ENCODE measurements around the gene RAB3GAP2. TPM values are rescaled to one million over a fixed set of nuclear protein-coding genes. Genes with fewer than 3 reads are reported as not detected.
"Not testable (repeated sequence)": the region's sequence is repeated elsewhere in the genome, so short reads cannot be mapped to it uniquely, and the experiment has no call there.

The RAB3GAP2 gene
- total RNA-seq, 2 donors from 2014 or later, result 13.9 to 15.1 TPM

DNA sequence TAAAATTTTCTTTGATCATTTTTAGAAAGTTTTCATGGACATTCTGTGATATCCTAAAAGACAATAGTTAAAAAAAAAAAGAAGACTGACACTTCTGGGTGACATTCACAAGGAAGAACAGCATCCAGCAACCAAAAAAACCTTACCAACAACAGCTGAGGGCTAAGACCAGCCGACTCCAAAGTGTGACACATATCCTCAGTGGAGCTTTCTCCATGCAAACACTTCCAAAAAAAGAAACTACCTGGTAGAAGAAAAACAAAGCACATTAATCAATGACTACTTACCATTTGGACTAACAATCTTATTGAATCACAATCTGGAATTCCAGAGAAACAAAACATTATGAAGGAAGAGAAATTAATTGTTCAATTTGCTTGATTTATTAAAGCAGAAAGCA is 90.1 kb downstream of the RAB3GAP2 start:
- TF ChIP-seq CTCF (IDR thresholded peaks at IDR 0.05), result no peak
- Histone ChIP-seq H3K9me3 (no peaks in the 10 kb centered on the region), H3K4me1 (no peaks in the 10 kb centered on the region), H3K27me3 (no peaks in the 10 kb centered on the region), H3K27ac (no peak overlapping the region), H3K4me3 (no peak overlapping the region), H3K36me3 (peaks cover 21% of the 10 kb centered on the region)
- no peak for DNase-seq (ENCODE audit: low spot score)

DNA sequence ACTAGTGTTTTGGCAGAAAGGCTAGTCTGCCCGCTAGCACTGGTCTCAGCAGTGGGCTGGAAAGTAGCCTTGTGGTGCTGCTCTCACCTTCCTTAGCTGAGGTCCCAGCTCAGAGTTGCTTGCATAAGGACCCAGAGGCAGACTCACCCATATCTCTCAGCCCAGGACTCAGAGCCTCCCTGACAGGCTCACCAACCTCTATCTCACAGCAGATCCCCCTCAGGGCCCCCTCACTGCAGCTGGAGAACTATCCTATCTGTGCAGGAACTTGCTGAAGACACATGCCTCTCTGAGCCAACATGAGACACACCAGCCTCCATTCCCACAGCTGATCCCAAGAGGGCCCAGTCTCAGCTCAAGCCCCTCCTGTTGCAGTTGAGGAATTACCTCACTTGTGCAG is 95.7 kb downstream of the RAB3GAP2 start:
- Histone ChIP-seq H3K4me3 (no peak overlapping the region), H3K9me3 (no peaks in the 10 kb centered on the region), H3K4me1 (no peaks in the 10 kb centered on the region), H3K27me3 (no peaks in the 10 kb centered on the region), H3K27ac (no peak overlapping the region), H3K36me3 (peaks cover 21% of the 10 kb centered on the region)
- DNase-seq (ENCODE audit: low spot score), result no peak
- TF ChIP-seq CTCF (IDR thresholded peaks at IDR 0.05), result no peak

DNA sequence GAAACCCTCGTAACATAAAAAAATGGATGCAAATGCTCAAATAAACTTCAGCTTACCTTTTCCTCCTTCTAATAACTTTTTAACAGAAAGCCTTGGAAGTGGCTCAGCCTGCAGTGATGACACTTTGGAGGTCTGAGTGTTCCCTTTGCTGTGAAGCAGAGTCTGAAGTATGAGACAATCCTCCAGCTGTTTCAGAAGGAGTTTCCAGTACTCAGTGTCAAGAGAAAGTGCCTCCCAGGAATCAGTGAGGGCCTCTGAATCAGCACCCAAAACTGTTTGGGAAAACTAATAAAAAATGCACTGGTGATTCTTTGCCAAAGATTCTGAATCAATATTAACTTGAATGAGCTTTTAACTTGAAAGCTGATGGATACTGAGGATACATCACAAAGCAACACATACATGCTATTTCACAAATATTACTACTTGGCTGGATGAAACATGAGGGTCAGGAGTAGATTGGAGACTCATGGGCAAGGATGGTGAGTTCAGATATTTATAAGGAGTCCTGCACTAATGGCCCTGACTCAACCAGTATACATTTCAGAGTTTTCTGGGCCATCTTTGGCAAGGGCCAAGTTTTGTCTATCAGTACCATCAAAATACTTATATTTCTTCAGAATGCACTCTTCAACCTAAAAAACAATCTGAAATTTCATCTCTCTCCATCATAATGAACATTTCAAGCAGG is 101.3 kb downstream of the RAB3GAP2 start:
- TF ChIP-seq CTCF (IDR thresholded peaks at IDR 0.05), result no peak
- H3K27me3 ChIP-seq, result no peaks in the 10 kb centered on the region
- no peaks in the 10 kb centered on the region for H3K4me1 ChIP-seq
- H3K27ac ChIP-seq, result no peak overlapping the region
- H3K4me3 ChIP-seq, result no peak overlapping the region
- peaks cover 50% of the 10 kb centered on the region for H3K36me3 ChIP-seq
- H3K9me3 ChIP-seq, result no peaks in the 10 kb centered on the region
- DNase-seq (ENCODE audit: low spot score), result no peak

DNA sequence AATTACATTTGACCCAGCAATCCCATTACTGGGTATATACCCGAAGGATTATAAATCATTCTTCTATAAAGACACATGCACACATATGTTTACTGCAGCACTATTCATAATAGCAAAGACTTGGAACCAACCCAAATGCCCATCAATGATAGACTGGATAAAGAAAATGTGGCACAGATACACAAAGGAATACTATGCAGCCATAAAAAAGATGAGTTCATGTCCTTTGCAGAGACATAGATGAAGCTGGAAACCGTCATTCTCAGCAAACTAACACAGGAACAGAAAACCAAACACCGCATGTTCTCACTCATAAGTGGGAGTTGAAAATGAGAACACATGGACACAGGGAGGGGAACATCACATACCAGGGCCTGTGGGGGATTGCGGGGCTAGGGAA is 102.4 kb downstream of the RAB3GAP2 start:
- not testable (repeated sequence) for H3K27ac ChIP-seq; DNase-seq (ENCODE audit: low spot score)
- peaks cover 60% of the 10 kb centered on the region for H3K36me3 ChIP-seq

DNA sequence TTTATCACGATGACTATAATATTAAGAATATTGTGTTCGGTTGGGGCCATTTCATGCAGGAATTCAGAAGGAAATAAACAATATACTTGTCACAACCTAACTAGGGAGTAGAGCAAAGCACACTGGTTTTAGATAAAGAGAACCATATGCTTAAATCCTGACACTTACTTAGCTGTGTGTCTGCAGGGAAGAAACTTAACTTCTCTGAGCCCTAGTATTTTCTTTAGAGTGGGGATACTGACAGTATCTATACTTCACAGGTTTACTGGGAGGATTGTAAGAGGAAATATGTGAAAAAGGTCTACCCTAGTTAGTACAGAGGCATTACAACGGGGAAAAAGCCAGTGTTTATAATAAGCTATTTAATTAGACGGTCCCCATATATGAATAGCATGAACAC is 105.4 kb downstream of the RAB3GAP2 start:
- Histone ChIP-seq H3K4me3 (no peak overlapping the region), H3K27ac (no peak overlapping the region), H3K27me3 (no peaks in the 10 kb centered on the region), H3K36me3 (peaks cover 57% of the 10 kb centered on the region), H3K9me3 (no peaks in the 10 kb centered on the region), H3K4me1 (no peaks in the 10 kb centered on the region)
- no peak for TF ChIP-seq CTCF (IDR thresholded peaks at IDR 0.05)
- DNase-seq (ENCODE audit: low spot score), result no peak

More for the DNA sequence above, 102.4 kb downstream of the RAB3GAP2 start:
- H3K27me3 ChIP-seq, H3K4me3 ChIP-seq, H3K4me1 ChIP-seq, H3K9me3 ChIP-seq: not testable (repeated sequence)

GRCh38 chr1:220164517-220164916 is 107.7 kb downstream of the RAB3GAP2 start:
- DNase-seq (ENCODE audit: low spot score), result no peak
- Histone ChIP-seq H3K9me3 (no peaks in the 10 kb centered on the region), H3K4me1 (no peaks in the 10 kb centered on the region), H3K27me3 (no peaks in the 10 kb centered on the region), H3K4me3 (no peak overlapping the region), H3K36me3 (peaks cover 43% of the 10 kb centered on the region), H3K27ac (no peak overlapping the region)
- no peak for TF ChIP-seq CTCF (IDR thresholded peaks at IDR 0.05)

Data from right atrium auricular region (tissue), 2 donors.